Measurements from ENCODE around the gene TBL3.

Gene TBL3

DNA sequence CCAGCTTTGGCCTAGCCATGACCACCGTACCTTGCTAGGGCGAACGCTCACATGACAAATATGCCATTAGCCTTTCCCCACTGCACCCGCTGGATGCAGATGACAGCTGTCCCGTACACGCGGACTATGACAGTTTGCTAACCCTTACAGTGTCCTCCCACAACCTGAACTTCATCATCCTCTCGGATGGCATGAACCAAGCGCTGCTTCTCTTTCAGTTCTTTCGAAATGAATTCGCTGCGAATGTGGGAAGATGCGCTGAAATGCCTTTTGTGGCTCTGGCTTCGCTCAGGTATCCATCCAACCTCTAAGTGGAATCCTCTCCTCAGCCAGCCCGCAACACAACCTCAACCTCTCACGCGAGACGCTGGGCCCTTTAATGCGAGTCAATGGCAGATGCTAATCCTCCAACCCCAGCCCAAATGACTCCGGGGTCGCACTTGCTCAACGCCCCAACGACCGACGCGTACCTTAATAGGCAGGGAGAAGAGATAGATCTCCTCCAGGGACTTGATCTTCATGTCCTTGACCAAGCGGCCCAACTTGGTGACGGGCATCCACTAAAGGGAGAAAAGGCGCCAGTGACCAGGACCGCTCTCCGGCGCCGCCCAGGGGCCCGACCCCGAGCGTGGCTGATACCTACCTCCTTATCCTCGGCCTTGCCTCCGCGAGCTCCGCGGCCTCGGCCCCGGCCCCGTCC, 7.9 kb upstream of the TBL3 start:
- no peak for DNase-seq (ENCODE audit: low read depth, low spot score)
- peak overlapping the region; percentile 94 for H3K27ac ChIP-seq

DNA sequence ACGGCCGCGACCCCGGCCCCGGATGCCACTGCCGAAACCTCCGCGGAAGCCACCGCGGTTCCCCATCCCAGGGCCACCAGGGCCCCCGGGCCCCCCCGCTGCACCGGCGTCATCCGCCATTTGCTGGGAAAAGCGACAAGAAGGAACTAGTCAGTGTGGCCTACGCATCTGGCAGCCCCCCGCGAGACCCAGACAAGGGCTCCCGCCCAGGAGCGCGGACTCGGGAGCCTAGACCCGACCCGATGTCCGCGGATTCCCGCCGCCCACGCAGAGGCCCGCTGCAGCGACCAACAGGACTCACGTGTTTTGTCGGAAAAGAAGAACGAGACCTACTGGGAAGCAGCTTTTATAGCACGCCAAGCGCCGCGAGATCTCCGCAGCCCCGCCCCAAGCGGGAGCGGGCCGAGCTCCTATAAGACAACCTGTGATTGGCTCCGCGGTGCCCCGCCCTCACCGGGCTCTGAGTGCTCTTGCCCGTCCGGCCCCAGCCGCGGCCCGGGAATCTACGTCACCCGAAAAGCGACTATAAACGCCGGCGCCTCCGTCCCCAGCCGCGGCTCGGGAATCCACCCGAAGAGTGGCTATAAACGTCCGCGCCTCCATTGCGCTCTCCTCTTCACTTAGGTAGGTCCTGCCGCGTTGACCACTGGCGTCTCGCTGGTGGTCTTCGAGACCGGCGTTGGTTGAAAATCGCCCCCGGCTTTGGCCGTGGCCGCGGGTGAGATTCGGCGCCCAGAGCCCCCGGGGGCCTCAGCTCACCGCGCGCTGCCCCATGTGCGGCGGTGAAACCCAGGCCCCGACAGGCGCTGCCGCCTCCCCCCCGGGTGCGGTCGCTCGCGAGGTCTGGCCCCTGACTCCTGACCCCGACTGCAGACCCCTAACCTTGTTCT, 7.1 kb upstream of the TBL3 start, which contains the start of gene RPS2:
Gene RPS2, minus strand, starts transcription at position 321 of the 890 bp plus-strand sequence. Its CDS starts 201 bp downstream, at position 120.
- peak; percentile 90 for DNase-seq (ENCODE audit: low read depth, low spot score)
- H3K27ac ChIP-seq = peak within 1 kb of the TSS; percentile 94

DNA sequence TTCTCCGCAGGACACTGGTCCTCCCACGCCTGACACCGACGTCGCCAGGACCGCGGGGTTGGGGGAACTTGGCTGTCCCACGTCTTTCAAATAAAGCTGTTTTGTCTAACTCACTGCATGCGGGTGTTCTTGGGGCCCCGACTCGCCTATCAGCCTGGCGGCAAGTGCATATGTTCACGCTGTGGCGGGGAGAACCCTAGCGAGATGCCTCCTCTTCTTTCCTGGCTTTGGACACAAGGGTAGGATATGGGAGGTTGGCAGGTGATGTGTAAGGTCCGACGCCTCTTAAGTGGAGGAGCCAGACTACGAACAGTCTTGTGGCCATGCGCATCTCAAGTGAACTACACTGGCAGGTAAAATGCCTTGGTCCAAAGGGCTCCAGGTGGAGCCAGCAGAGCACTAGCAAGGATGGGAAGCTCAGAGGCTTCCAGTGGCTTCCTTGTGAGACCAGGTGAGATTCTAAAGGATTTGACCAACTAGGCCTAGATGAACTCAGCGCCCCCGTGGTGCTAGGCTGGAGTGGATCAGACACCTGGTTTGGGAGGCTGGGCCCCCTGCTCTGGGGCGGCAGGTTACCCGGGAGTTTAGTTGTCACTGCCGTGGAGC, 6.4 kb upstream of the TBL3 start:
- H3K27ac ChIP-seq = peak overlapping the region; percentile 94
- no peak for DNase-seq (ENCODE audit: low read depth, low spot score)

DNA sequence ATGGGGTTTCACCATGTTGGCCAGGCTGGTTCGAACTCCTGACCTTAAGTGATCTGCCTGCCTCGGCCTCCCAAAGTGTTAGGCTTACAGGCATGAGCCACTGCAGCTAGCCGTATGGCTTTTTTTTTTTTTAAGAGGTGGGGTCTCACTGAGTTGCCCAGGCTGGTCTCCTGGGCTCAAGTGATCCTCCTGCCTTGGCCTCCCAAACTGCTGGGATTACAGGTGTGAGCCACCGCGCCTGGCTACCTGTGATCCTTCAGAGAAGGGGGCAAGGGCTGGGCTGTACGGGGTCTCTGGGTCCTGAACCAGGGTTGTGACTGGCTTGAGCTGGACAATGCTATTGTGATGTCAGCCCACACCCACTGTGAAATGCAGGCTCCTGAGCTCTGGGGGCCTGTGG, 5.4 kb upstream of the TBL3 start, which contains the start of gene RNF151:
Gene RNF151, plus strand, starts transcription at position 397 of the 400 bp plus-strand sequence. CDS start 26 bp downstream, outside the sequence.
- DNase-seq (ENCODE audit: low read depth, low spot score) = no peak
- H3K27ac ChIP-seq = no peak within 1 kb of the TSS

DNA sequence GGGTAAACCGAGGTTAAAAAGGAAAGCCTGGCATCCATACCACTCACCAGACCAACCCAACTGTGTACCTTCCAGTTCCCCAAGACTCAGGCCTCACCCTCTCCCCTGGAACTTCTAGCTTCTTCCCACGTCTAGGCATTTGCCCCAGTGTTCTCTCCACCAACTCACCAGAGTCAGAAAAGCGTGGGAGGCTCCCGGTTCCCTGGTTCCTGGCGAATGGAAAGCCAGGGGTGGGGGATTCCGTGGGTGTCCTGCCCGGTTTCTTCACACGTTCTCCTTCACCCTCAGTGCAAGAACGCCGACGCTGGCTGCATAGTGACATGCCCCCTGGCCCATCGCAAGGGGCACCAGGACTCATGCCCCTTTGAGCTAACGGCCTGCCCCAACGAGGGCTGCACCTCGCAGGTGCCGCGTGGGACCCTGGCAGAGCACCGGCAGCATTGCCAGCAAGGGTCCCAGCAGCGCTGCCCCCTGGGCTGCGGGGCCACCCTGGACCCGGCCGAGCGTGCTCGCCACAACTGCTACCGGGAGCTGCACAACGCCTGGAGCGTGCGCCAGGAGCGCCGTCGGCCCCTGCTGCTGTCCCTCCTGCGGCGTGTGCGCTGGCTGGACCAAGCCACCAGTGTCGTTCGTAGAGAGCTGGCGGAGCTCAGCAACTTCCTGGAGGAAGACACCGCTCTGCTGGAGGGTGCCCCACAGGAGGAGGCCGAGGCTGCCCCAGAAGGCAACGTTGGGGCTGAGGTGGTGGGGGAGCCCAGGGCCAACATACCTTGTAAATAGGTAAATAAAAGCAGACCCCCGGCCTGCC, 3.5 kb upstream of the TBL3 start:
- no peak for DNase-seq (ENCODE audit: low read depth, low spot score)
- no peak overlapping the region for H3K27ac ChIP-seq

DNA sequence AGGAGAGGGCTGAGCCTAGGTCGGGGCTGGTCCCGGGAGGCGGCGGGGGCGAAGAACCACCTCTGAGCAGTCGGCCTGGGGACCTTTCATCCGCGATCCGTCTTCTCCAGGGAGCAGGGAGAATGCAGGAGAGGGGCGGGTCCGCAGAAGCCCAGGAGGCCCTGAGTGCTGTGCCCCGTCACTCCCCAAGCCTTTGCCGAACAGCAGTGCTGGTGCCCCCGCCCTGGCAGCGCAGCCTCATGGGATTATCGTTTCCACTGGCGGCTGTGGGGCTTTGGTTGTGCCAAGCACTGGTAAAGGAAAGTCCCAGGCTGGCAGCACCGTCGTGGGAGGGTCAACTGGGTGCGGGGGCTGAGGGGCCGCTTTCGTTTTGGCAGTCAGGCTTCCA, 631 bp downstream of the TBL3 start:
- peak overlapping the region; percentile 90 for H3K27ac ChIP-seq
- DNase-seq (ENCODE audit: low read depth, low spot score) = no peak

DNA sequence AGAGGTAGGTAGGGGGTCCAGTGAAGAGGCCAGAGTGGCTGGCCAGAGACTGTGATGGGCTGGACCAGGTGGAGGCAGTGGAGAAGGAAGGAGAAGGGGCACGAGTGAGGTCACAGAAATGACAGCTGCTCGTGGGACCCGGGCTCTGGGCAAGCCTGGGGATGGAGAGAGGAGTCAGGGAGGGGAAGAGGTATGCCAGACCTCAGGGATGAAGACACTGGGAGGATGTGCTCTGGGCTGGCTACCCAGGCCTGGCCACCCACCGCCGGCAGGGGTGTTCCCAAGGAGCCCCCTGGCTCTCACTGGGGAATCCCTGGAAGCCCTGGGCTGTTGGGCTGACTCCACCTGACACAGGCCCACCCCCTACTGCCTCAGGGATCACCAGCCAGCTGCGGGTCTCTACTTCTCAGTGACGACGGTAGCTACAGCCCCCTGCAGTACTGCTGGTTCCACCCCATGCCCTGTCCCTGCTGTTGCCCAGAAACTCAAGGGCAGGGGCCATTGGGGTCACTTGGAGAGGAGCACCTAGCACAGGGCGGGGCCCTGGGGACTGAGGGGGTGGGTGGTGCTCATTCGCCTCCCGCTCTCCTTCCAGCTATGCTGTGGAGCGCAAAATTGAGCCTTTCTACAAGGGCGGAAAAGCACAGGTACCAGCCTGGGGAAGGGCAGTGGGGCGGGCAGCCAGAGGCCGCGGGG, 1.8 kb downstream of the TBL3 start:
- DNase-seq (ENCODE audit: low read depth, low spot score) = no peak
- no peak overlapping the region for H3K27ac ChIP-seq

DNA sequence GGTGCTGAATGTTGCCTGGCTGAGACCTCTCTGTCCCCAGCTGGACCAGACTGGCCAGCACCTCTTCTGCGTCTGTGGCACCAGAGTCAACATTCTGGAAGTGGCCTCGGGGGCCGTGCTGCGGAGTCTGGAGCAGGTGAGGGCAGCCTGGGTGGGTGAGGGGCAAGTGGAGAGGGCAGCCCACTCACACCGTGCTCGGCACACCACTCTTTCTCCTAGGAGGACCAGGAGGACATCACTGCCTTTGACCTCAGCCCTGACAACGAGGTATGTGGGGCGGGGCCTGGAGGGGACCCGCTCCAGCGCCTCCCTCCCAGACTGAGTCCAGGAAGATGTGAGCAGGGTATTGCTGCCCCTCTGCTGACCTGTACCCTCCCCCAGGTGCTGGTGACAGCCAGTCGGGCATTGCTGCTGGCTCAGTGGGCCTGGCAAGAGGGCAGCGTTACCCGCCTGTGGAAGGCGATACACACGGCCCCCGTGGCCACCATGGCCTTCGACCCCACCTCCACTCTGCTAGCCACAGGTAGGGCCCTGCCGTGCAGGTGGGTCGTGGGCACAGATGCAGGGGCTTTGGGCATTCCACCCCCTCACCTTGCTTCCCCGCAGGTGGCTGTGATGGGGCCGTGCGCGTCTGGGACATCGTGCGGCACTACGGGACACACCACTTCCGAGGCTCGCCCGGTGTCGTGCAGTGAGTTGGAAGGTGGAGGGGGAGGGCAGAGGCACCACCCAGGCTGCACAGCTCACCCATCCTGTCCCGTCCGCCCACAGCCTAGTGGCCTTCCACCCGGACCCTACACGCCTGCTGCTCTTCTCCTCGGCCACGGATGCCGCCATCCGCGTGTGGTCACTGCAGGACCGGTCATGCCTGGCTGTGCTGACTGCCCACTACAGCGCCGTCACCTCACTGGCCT, 2.6 kb downstream of the TBL3 start:
- DNase-seq (ENCODE audit: low read depth, low spot score) = no peak
- no peak overlapping the region for H3K27ac ChIP-seq

DNA sequence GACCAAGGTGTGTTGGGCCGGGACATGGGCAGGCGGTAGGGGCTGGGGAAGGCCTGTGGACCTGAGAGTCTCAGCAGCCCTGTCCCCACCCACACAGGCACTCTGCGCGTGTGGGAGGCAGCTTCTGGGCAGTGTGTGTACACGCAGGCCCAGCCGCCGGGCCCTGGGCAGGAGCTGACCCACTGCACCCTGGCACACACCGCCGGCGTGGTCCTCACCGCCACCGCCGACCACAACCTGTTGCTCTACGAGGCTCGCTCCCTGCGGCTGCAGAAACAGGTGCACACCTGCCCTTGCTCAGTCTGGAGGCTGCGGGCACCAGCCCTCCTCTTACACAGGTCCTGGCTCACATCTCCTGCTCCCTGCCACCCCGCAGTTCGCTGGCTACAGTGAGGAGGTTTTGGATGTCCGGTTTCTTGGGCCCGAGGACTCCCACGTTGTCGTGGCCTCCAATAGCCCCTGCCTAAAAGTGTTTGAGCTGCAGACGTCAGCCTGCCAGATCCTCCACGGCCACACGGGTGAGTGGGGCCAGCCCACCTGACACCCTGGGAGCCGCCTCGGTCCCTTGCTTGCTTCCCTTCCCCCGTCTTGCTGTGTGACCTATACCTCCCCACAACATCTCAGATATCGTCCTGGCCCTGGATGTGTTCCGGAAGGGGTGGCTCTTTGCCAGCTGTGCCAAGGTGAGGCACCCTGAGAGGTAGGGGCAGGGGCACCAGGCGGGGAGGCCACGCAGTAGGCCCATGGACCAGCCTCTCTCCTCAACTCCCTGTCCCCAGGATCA, 3.8 kb downstream of the TBL3 start:
- DNase-seq (ENCODE audit: low read depth, low spot score) = no peak
- H3K27ac ChIP-seq = no peak overlapping the region

DNA sequence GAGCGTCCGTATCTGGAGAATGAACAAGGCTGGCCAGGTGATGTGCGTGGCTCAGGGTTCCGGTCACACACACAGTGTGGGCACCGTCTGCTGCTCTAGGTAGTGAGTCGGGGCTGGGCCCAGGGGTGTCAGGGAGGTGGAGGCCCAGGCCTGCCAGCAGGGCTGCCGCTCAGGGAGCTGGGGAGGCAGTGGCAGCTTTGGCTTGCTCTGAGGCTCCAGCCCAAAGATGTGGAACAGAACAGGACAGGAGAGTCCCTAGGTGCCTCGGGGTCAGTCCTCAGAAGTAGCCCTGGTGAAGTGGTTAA, 4.3 kb downstream of the TBL3 start:
- no peak overlapping the region for H3K27ac ChIP-seq
- DNase-seq (ENCODE audit: low read depth, low spot score) = no peak

DNA sequence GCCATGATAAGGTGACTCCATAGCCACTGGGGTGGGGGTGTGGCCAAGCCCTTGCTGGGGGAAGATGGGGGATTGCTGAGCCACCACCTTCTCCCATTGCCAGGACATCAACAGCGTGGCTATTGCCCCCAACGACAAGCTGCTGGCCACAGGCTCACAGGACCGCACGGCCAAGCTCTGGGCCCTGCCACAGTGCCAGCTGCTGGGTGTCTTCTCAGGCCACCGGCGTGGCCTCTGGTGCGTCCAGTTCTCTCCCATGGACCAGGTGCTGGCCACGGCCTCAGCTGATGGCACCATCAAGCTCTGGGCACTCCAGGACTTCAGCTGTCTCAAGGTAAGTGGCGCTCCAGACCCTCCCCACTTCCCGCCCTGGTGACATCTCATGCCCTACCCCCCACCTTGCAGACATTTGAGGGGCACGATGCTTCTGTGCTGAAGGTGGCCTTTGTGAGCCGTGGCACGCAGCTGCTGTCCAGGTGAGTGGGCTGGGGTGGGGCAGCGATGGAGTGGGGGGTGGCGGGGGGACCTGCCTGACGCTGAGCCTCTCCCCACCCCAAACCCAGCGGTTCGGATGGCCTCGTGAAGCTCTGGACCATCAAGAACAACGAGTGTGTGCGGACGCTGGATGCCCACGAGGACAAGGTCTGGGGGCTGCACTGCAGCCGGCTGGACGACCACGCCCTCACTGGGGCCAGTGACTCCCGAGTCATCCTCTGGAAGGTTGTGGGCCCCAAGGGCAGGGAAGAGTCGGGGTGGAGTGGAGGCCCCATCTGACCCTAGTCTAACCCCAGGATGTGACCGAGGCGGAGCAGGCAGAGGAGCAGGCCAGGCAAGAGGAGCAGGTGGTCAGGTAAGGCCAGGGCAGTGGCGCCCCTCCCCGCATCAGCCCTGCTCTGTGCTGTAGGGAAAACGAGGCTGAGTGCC, 5.4 kb downstream of the TBL3 start:
- no peak for DNase-seq (ENCODE audit: low read depth, low spot score)
- no peak overlapping the region for H3K27ac ChIP-seq

DNA sequence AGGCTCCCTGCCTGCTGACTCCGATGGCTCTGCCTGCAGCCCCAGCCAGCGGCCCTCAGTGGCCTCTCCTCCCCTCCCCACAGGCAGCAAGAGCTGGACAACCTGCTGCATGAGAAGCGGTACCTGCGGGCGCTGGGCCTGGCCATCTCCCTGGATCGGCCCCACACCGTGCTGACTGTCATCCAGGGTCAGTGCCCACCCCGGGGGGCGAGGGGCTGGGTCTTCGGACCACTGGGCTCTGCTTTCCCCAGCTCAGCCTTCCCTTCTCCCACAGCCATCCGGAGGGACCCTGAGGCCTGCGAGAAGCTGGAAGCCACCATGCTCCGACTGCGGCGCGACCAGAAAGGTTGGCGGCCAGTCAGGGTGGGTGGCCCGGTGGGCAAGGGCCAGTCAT, 6.0 kb downstream of the TBL3 start:
- H3K27ac ChIP-seq = no peak overlapping the region
- no peak for DNase-seq (ENCODE audit: low read depth, low spot score)

DNA sequence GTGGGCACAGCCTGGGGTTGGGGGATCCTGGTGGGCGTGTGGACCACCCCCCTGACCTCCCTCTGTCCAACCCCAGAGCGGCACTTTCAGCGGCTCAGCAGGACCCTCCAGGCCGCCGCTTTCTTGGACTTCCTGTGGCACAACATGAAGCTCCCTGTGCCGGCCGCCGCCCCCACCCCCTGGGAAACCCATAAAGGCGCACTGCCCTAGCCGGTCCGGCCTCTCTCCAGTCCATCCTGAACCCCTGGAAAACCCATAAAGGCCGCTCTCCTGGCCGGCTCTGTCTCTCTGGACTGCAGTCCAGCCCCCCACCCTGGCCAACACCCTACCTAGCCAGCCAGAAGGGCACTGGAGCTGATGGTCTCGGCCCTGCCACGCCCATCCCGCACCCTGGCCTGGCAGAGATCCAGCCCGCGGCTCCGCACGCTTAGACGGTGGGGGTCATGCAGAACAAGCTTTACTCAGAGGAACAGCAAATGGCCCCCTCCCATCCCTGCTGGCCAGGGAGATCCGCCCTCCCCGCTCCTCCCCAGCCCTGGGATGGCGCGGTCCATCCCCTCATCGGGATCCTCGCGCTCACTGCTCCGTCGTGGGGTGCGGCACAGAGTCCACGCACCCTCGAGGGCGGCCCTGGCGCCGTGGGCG, 6.7 kb downstream of the TBL3 start:
- DNase-seq (ENCODE audit: low read depth, low spot score) = no peak
- peak overlapping the region; percentile 53 for H3K27ac ChIP-seq

DNA sequence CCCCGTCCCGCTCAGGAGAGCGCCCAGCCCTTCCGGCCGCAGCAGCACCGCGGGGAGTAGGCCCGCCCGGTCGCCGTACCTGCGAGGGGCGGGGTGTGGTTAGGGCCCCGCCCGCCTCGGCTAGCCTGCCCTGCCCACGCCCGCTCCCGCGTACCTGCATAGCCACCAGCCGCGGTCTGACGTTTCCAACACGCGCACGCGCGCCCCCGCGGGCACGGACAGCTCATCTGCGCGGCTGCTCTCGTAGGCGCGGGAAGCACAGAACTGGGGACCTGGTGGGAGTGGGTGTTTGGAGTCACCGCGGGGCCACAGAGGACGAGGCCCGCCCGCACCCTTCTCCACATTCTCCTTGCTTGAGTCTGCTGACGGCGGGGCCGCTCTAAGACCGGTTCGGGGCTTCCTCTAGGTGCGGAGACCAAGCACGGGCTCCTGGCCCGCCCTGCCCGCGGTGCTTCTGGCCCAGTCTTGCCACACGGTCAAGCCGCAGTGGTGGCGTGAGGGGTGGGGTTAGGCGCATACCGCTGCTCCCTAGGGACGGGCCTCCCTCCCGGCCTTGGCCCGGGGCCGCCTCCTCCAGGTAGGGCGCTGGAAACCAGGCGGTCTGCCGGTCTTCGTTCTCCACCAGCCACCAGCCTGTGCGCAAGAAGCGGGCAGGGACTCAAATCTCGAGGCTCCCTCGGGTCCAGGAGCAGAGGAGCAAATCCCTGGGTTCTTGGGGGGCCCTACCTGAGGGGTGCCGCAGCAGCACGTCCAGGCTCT, 7.6 kb downstream of the TBL3 start:
- DNase-seq (ENCODE audit: low read depth, low spot score) = peak; percentile 18
- H3K27ac ChIP-seq = peak overlapping the region; percentile 53

DNA sequence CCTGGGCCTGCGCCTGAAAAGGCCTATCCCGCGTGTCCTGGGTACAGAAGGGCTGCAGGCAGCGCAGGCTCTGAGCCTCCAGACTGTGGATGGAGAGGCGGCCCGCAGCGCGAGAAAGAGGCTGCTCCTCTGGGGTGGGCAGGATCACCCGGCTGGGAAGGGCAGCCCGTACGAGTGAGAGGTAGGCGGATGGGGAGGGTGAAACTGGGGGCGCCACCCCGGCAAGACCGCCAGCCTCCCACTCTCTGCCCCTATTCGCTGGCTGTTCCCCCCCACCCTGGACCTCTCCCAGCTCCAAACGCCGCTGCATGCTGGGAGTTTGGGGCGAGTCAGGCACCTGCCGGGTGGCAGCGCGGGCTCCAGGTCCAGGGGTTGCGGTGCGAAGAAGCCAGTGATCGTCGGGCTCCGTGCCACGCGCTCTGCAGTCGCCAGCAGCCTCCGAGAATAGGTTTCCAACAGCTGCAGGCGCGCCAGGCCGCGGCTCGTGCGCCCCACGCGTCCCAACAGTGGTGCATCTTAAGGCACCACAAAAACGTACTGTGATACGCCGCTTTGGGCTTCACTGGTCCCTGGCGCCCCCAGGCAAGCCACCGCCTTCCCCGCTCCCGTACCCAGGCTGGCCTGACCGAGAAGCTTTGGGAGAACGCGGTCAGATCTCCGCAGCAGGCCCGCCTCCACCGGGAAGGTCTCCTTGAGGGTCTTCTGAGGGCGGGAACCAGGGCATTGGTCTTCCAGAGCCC, 8.3 kb downstream of the TBL3 start:
- peak overlapping the region; percentile 53 for H3K27ac ChIP-seq
- DNase-seq (ENCODE audit: low read depth, low spot score) = no peak
